ENCODE data around the gene CENPW.

The CENPW gene

DNA sequence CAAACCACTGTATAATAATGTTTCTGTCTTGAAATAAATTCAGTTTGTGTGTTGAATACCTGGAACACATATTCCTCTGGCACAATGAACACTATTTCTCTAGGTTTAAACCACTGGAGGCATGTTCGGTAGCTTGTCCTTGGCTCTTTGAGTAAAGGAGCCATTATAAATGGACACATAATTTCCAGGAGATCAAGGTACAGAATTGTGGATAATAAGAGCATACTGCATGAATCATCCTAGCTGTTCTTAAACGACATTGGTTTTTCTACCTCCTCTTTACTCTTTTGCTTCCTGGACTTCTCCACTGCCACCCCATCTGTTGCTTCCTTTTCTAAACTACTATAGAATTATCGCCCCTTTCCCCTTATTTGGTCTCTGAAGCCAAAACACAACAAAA, 1.2 kb downstream of the CENPW start:
- Mint-ChIP-seq H3K4me1 (peaks cover 6% of the 10 kb centered on the region), H3K9me3 (no peaks in the 10 kb centered on the region), H3K4me3 (no peak overlapping the region), H3K27ac (ENCODE audit: low read depth) (no peak overlapping the region), H3K27me3 (no peaks in the 10 kb centered on the region), H3K36me3 (ENCODE audit: insufficient read depth) (peaks cover 2% of the 10 kb centered on the region)
- no peak for DNase-seq (ENCODE audit: low spot score in 2 of 2)
- ATAC-seq (replicated peaks; ENCODE audit: extremely low read depth, poor library complexity, severe bottlenecking) = no peak

DNA sequence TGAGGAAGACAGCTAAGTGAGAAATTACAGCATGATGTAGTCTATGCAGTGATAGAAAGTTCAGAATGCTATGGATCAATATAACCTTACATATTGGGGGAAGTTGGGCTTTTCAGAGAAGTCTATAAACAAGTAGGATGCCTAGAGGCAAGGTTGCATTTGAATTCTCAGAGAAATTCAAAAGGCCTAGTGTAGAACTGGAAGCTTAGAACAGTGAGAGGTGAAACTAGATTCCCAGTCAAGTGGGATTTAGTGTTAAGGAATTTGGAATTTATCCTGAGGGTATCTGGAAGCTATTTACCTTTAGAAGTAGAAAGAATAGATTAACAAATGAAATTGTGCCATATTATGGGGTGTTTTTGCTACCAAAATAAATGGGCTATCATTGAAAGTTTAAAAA, 4.3 kb downstream of the CENPW start:
- H3K36me3 Mint-ChIP-seq (ENCODE audit: insufficient read depth) = peaks cover 2% of the 10 kb centered on the region
- peaks cover 6% of the 10 kb centered on the region for H3K4me1 Mint-ChIP-seq
- ATAC-seq (replicated peaks; ENCODE audit: extremely low read depth, poor library complexity, severe bottlenecking) = no peak
- DNase-seq (ENCODE audit: low spot score in 2 of 2) = no peak
- H3K4me3 Mint-ChIP-seq = no peak overlapping the region
- H3K27ac Mint-ChIP-seq (ENCODE audit: low read depth) = no peak overlapping the region
- H3K27me3 Mint-ChIP-seq = no peaks in the 10 kb centered on the region
- H3K9me3 Mint-ChIP-seq = no peaks in the 10 kb centered on the region

DNA sequence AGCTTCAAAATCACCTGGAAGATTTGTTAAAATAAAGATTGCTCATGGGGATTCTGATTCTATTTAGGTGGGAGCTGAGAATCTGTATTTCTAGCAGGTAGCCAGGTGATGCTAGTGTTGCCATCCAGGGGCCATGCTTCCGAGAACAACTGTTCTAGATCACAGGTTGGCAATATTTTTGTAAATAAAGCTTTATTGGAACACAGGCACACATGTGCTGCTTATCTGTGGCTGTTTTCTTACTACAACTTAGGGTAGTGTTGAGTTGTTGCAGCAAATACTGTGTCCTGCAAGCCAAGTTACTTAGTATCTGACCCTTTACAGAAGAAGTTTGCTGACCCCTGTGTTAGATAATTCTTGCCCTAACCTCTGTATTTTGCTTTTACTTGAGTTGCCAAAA, 12.0 kb downstream of the CENPW start:
- DNase-seq (ENCODE audit: low spot score in 2 of 2) (no peak), ATAC-seq (replicated peaks; ENCODE audit: extremely low read depth, poor library complexity, severe bottlenecking) (no peak)
- Mint-ChIP-seq H3K9me3 (no peaks in the 10 kb centered on the region), H3K36me3 (ENCODE audit: insufficient read depth) (no peaks in the 10 kb centered on the region), H3K27me3 (no peaks in the 10 kb centered on the region), H3K4me3 (no peak overlapping the region), H3K27ac (ENCODE audit: low read depth) (no peak overlapping the region), H3K4me1 (no peaks in the 10 kb centered on the region)

DNA sequence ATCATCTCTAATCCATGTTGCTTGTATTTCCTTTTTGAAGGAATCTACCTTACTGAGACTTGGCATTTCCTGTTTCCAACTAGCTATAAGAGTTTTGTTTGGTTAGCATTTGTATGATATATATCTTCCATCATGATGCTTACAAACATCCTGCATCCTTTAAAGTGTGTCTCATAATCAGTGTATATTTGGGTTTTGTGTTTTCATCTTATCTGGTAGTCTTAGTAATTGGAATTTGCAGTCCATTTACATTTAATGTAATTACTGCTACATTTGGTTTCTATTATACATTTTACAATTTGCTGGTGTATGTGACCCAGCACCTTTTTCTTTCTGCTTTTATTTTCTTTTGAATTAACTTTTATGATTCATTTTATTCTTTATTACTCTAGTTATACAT, 12.6 kb downstream of the CENPW start:
- H3K4me3 Mint-ChIP-seq = no peak overlapping the region
- no peaks in the 10 kb centered on the region for H3K27me3 Mint-ChIP-seq
- no peaks in the 10 kb centered on the region for H3K4me1 Mint-ChIP-seq
- ATAC-seq (replicated peaks; ENCODE audit: extremely low read depth, poor library complexity, severe bottlenecking) (no peak), DNase-seq (ENCODE audit: low spot score in 2 of 2) (no peak)
- no peaks in the 10 kb centered on the region for H3K36me3 Mint-ChIP-seq (ENCODE audit: insufficient read depth)
- no peak overlapping the region for H3K27ac Mint-ChIP-seq (ENCODE audit: low read depth)
- no peaks in the 10 kb centered on the region for H3K9me3 Mint-ChIP-seq

DNA sequence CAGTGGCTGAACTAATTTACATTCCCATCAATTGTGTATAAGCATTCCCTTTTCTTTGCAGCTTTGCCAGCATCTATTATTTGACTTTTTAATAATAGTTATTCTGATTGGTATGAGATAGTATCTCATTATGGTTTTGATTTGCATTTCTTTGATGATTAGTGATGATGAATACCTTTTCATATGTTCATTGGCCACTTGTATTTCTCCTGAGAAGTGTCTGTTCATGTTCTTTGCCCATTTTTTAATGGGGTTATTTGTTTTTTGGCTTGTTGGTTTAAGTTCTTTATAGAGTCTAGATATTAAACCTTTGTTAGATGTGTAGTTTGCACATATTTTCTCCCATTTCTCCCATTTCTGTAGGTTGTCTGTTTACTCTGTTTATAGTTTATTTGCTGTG, 16.6 kb downstream of the CENPW start:
- no peak for ATAC-seq (replicated peaks; ENCODE audit: extremely low read depth, poor library complexity, severe bottlenecking)
- Mint-ChIP-seq H3K27me3 (no peaks in the 10 kb centered on the region), H3K4me3 (no peak overlapping the region), H3K36me3 (ENCODE audit: insufficient read depth) (no peaks in the 10 kb centered on the region), H3K9me3 (peaks cover 13% of the 10 kb centered on the region), H3K27ac (ENCODE audit: low read depth) (no peak overlapping the region), H3K4me1 (no peaks in the 10 kb centered on the region)
- no peak for DNase-seq (ENCODE audit: low spot score in 2 of 2)

DNA sequence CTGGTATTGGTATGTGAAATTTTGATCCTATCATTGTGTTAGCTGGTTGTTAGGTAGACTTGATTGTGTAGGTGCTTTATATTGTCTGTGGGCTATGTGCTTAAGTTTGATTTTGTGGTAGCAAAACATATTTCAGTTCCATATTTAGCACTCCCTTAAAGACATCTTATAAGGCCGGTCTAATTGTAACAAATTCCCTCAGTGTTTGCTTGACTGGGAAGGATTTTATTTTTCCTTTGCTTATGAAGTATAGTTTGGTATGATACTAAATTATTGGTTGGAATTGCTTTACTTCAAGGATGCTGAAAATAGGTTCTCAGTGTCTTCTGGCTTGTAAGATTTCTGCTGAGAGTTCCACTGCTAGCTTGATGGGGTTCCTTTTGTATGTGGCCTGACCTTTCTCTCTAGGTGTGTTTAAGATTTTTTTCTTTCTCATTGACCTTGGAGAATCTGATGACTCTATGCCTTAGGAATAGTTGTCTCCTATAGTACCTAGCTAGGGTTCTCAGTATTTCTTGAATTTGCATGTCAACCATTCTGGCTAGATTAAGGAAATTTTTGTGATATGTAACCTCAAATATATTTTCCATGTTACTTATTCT, 20.1 kb downstream of the CENPW start:
- no peaks in the 10 kb centered on the region for H3K36me3 Mint-ChIP-seq (ENCODE audit: insufficient read depth)
- H3K4me1 Mint-ChIP-seq = no peaks in the 10 kb centered on the region
- H3K4me3 Mint-ChIP-seq = no peak overlapping the region
- no peak overlapping the region for H3K27ac Mint-ChIP-seq (ENCODE audit: low read depth)
- ATAC-seq (replicated peaks; ENCODE audit: extremely low read depth, poor library complexity, severe bottlenecking) (no peak), DNase-seq (ENCODE audit: low spot score in 2 of 2) (no peak)
- peaks cover 13% of the 10 kb centered on the region for H3K9me3 Mint-ChIP-seq
- H3K27me3 Mint-ChIP-seq = no peaks in the 10 kb centered on the region

DNA sequence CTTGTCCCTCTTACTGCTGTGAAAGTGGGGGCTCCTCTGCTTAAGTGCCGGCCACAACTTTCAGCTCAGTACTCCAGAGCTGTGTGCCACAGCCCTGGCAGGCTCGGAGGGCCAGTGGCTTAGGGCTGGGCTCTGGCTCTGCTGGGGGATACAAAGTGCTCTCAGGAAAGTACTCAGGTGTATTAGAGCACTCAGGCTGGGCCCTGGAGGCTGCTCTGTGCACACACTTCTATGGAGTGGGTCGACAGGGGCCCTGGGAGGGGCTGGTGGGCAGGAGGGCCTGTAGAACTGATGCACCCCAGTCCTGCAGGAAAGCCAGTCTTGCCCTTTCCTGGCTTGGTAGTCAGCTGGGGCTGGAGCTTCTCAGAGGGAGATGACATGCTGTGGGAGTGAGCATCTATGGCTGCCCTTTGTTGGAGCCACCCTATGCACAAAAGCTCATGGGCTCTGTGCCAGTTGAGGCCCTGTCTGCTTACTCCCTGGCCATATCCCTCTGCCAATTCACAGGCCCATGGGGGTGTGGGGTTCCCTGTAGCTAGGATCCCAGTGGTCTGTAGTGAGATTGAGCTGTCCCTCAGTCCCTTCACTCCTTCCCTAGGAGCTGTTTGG, 22.0 kb downstream of the CENPW start:
- Mint-ChIP-seq H3K4me1 (no peaks in the 10 kb centered on the region), H3K4me3 (no peak overlapping the region), H3K27me3 (no peaks in the 10 kb centered on the region), H3K36me3 (ENCODE audit: insufficient read depth) (no peaks in the 10 kb centered on the region), H3K9me3 (peaks cover 13% of the 10 kb centered on the region), H3K27ac (ENCODE audit: low read depth) (no peak overlapping the region)
- DNase-seq (ENCODE audit: low spot score in 2 of 2) (no peak), ATAC-seq (replicated peaks; ENCODE audit: extremely low read depth, poor library complexity, severe bottlenecking) (no peak)

DNA sequence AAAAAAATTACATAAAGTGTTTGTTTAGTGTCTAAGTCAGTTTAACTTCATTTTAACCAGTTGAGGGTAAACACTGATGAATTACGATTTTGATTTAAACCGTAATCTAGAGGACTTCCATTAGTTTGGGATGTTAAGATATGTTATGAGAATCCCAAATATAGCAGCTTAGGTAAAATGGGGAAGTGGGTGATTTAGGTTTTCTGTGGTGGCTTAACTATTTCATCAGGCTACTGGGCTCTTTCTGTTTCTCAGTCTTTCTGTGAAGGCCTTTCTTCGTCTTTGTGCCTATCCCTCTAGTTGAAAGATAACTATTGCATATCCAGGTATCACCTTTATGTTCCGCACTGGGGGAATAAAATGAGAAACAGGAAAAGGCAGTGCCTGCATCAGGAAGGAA, 27.9 kb downstream of the CENPW start:
- Mint-ChIP-seq H3K9me3 (no peaks in the 10 kb centered on the region), H3K4me1 (no peaks in the 10 kb centered on the region), H3K27me3 (no peaks in the 10 kb centered on the region), H3K36me3 (ENCODE audit: insufficient read depth) (no peaks in the 10 kb centered on the region), H3K27ac (ENCODE audit: low read depth) (no peak overlapping the region), H3K4me3 (no peak overlapping the region)
- DNase-seq (ENCODE audit: low spot score in 2 of 2) (no peak), ATAC-seq (replicated peaks; ENCODE audit: extremely low read depth, poor library complexity, severe bottlenecking) (no peak)

DNA sequence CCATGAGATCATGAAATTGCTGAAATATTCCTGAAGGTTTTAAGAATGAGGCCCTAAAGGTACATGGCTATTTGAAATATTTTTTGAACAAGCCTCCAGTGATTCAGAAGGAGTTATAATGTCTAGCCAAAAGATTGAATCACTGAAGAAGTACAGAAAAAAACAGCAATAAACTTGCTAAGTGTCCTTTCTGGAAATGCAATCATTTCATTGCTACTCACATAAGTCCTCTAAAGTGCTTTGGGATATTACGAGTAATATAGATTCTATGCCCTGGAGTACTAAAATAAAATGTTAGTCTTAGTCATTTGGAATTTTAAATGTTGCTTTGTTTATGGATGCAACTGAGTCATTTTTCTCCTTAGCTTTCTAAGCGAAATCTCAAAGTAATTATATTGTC, 32.7 kb downstream of the CENPW start:
- Mint-ChIP-seq H3K27me3 (no peaks in the 10 kb centered on the region), H3K36me3 (ENCODE audit: insufficient read depth) (no peaks in the 10 kb centered on the region), H3K4me1 (no peaks in the 10 kb centered on the region), H3K4me3 (no peak overlapping the region), H3K9me3 (no peaks in the 10 kb centered on the region), H3K27ac (ENCODE audit: low read depth) (no peak overlapping the region)
- ATAC-seq (replicated peaks; ENCODE audit: extremely low read depth, poor library complexity, severe bottlenecking) (no peak), DNase-seq (ENCODE audit: low spot score in 2 of 2) (no peak)

DNA sequence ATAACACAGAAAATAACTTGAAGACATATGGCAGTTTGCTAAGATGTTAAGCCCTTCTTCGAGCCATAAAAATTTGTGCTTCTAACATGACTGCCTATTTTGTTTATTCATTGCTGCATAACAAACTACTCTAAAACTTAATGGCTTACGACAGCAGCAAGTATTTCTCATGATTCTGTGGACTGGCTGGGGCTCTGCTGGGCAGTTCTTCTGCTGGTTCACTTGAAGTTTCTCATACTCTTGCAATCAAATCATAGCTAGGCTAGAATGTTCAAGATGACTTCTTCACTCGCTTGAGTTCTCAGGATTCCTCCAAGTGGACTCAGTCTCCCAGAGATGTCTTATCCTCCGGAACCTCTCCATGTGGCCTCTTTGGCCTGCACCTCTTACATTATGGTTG, 33.4 kb downstream of the CENPW start:
- DNase-seq (ENCODE audit: low spot score in 2 of 2) = no peak
- ATAC-seq (replicated peaks; ENCODE audit: extremely low read depth, poor library complexity, severe bottlenecking) = no peak
- no peak overlapping the region for H3K27ac Mint-ChIP-seq (ENCODE audit: low read depth)
- no peaks in the 10 kb centered on the region for H3K4me1 Mint-ChIP-seq
- H3K36me3 Mint-ChIP-seq (ENCODE audit: insufficient read depth) = no peaks in the 10 kb centered on the region
- H3K9me3 Mint-ChIP-seq = no peaks in the 10 kb centered on the region
- no peaks in the 10 kb centered on the region for H3K27me3 Mint-ChIP-seq
- no peak overlapping the region for H3K4me3 Mint-ChIP-seq

DNA sequence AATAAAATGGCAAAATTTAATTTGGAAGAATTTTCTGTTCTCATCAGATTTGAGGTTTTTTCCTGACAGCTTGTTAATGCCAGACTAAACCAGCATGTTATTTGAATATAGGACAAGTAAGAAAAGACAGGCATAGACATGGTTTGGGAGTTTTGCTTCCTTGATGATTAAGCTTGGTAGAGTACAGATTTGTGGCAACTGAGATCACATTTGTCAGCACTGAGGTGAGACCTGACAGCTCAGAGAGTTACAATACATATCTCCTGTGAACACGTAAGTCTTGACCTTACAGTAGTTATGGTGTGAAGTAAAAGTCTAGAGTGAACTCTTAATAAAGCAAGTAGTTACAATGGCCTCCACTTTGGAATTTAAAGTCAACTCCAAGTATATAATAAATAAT, 34.5 kb downstream of the CENPW start:
- Mint-ChIP-seq H3K27me3 (no peaks in the 10 kb centered on the region), H3K9me3 (no peaks in the 10 kb centered on the region), H3K4me1 (no peaks in the 10 kb centered on the region), H3K4me3 (no peak overlapping the region), H3K36me3 (ENCODE audit: insufficient read depth) (no peaks in the 10 kb centered on the region), H3K27ac (ENCODE audit: low read depth) (no peak overlapping the region)
- DNase-seq (ENCODE audit: low spot score in 2 of 2) = no peak
- no peak for ATAC-seq (replicated peaks; ENCODE audit: extremely low read depth, poor library complexity, severe bottlenecking)

DNA sequence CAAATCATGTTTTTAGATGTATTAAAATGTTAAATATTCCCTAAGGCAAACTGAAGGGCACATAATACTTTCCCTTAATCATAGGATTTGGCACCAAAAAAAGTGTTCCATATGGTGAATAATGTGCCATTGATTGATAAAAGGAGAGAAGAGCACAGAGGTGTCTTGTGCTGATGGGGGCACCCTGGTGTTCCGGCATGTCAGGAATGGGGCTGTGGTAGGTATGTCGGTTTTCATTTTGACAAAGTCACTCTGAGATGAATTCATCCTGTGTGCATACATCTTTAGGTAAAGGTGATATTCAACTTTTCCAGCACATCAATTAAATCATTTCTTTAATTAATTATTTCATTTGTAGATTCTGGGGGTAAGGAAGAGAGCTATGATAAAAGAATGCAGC, 36.8 kb downstream of the CENPW start:
- H3K27ac Mint-ChIP-seq (ENCODE audit: low read depth) = no peak overlapping the region
- no peak for ATAC-seq (replicated peaks; ENCODE audit: extremely low read depth, poor library complexity, severe bottlenecking)
- H3K9me3 Mint-ChIP-seq = peaks cover 9% of the 10 kb centered on the region
- H3K4me1 Mint-ChIP-seq = no peaks in the 10 kb centered on the region
- H3K36me3 Mint-ChIP-seq (ENCODE audit: insufficient read depth) = no peaks in the 10 kb centered on the region
- H3K4me3 Mint-ChIP-seq = no peak overlapping the region
- DNase-seq (ENCODE audit: low spot score in 2 of 2) = no peak
- no peaks in the 10 kb centered on the region for H3K27me3 Mint-ChIP-seq

DNA sequence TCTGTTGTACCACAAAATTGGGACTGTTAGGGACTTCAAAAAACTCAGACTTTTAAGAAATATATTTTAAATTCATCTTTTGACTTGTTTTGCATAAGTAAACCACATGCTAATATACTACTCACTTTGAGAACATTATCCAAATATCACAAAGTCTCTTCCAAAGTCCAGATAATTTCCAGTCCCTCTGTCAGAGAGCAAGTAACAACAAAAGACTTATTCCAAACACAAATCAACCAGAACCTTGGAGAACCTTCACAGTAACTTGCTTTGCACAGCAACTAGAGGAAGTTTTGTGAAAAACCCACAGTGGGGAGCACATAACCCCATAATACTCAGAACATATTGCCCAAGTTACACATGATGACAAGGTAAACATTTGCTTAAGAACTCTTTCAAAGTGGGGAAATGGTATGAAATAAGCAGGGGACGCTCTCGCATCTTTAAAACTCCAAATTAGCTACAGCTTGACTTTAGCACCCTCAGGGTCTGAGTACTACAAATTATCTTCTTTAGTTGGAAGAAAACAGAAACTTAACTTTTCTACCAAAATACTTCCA, 37.8 kb downstream of the CENPW start:
- no peak for ATAC-seq (replicated peaks; ENCODE audit: extremely low read depth, poor library complexity, severe bottlenecking)
- no peaks in the 10 kb centered on the region for H3K27me3 Mint-ChIP-seq
- peaks cover 11% of the 10 kb centered on the region for H3K9me3 Mint-ChIP-seq
- no peaks in the 10 kb centered on the region for H3K36me3 Mint-ChIP-seq (ENCODE audit: insufficient read depth)
- H3K4me1 Mint-ChIP-seq = no peaks in the 10 kb centered on the region
- no peak overlapping the region for H3K27ac Mint-ChIP-seq (ENCODE audit: low read depth)
- H3K4me3 Mint-ChIP-seq = no peak overlapping the region
- DNase-seq (ENCODE audit: low spot score in 2 of 2) = no peak
